HepG2 (cell line): ENCODE results near the gene TM4SF4. TPM values are rescaled to one million over a fixed set of nuclear protein-coding genes. Genes with fewer than 3 reads are reported as not detected.

Source experiments
- ATAC-seq: fragments of 200-7000 bp; cut with Tn5 transposase; 3 replicates; pipeline ENCODE4 v1.9.1; 2020; ENCODE audit warnings: mild to moderate bottlenecking, moderate library complexity
- BruUV-seq: library from RNA; stranded (reverse); fragments of 400-500 nt; replicated peaks from 2 replicates; lab custom pipeline; 2021; lab: Mats Ljungman, UMichigan
- CTCF ChIA-PET: fragments of 300-600 bp; formaldehyde crosslinking; extraction: SDS; loops from one replicate; lab custom pipeline; 2021; ENCODE audit warnings: low total read pairs, inconsistent platforms, low intra/inter-chr PET ratio; lab: Yijun Ruan, JAX
- POLR2A ChIA-PET: fragments of 350-600 bp; sonication (Branson Sonifier 250); formaldehyde crosslinking; loops from one replicate; lab custom pipeline; 2020; ENCODE audit warnings: antibody characterized with exemption, inconsistent platforms; lab: Yijun Ruan, JAX
- DNase-seq: peaks from one replicate; pipeline ENCODE4 v3.0.0-alpha.2; 2015; ENCODE audit warnings: low spot score
- FAIRE-seq: peaks from 3 replicates; lab custom pipeline; 2011; peaks lifted over from hg19 to GRCh38; lab: Jason Lieb, UNC
- H2AFZ ChIP-seq: one replicate; pipeline ENCODE4 v1.6.1; 2011; ENCODE audit warnings: low read length, inconsistent platforms
- H3K27ac ChIP-seq: fragments of 300-600 bp; 3 replicates; pipeline ENCODE4 v1.8.0; 2011; ENCODE audit warnings: mixed run types, mild to moderate bottlenecking, mixed read lengths, low read length, inconsistent platforms; ENCODE audit not compliant: insufficient read depth; ENCODE audit errors: extremely low read length
- H3K27me3 ChIP-seq, 2 experiments: fragments of 200-600 bp in 1 of 2; 2 replicates in 1 of 2; 3 replicates in 1 of 2; pipeline versions ENCODE4 v1.6.0 to v1.8.0; 2011; ENCODE audit warnings: low read length in 2 of 2, mild to moderate bottlenecking in 2 of 2, moderate library complexity in 2 of 2, inconsistent platforms in 1 of 2; ENCODE audit not compliant: insufficient read depth in 2 of 2, control insufficient read depth in 1 of 2
- H3K36me3 ChIP-seq, 2 experiments: fragments of 200-600 bp in 1 of 2; replicated peaks in 1 of 2; 2 replicates in 1 of 2; 3 replicates in 1 of 2; pipeline versions ENCODE4 v1.5.1 to v1.8.0; 2011; ENCODE audit warnings: low read length in 2 of 2, inconsistent platforms in 1 of 2; ENCODE audit not compliant: insufficient read depth in 2 of 2, control insufficient read depth in 1 of 2
- H3K4me1 ChIP-seq: 2 replicates; pipeline ENCODE4 v1.5.1; 2012; ENCODE audit warnings: low read length, inconsistent platforms; ENCODE audit not compliant: insufficient read depth
- H3K4me2 ChIP-seq: 2 replicates; pipeline ENCODE4 v1.6.0; 2011; ENCODE audit warnings: low read depth, low read length, inconsistent platforms
- H3K4me3 ChIP-seq, 3 experiments: fragments of 200-600 bp in 1 of 3; sonication (generic), shearing (Covaris generic) in 1 of 3; replicated peaks in 1 of 3; 2 replicates each; pipeline ENCODE4 v1.5.1; 2011 to 2016; ENCODE audit warnings: low read length in 3 of 3, inconsistent platforms in 2 of 3, low read depth in 2 of 3, mild to moderate bottlenecking in 2 of 3, control low read depth in 1 of 3, mixed read lengths in 1 of 3; ENCODE audit not compliant: insufficient read depth in 1 of 3
- H3K79me2 ChIP-seq: one replicate; pipeline ENCODE4 v1.6.1; 2011; ENCODE audit warnings: low read length, inconsistent platforms; ENCODE audit not compliant: insufficient read depth
- H3K9ac ChIP-seq: 2 replicates; pipeline ENCODE4 v1.6.0; 2011; ENCODE audit warnings: mild to moderate bottlenecking, low read depth, low read length, inconsistent platforms; ENCODE audit not compliant: insufficient read depth
- H3K9me3 ChIP-seq: 2 replicates; pipeline ENCODE4 v1.5.1; 2012; ENCODE audit warnings: mild to moderate bottlenecking, low read length
- H4K20me1 ChIP-seq: 2 replicates; pipeline ENCODE4 v1.6.0; 2011; ENCODE audit warnings: inconsistent platforms, mild to moderate bottlenecking, low read length, moderate library complexity; ENCODE audit not compliant: insufficient read depth
- ARID2 ChIP-seq: sonication (generic); formaldehyde crosslinking; IDR thresholded peaks from 2 replicates; pipeline ENCODE4 v1.8.1; 2022; ENCODE audit warnings: mild to moderate bottlenecking, missing genetic modification reagents, borderline replicate concordance
- ARID3A ChIP-seq: IDR thresholded peaks from 2 replicates; pipeline ENCODE4 v1.6.1; 2012; ENCODE audit warnings: low read depth, low read length, improper control_type of control experiment
- GATAD2A ChIP-seq: IDR thresholded peaks from 2 replicates; pipeline ENCODE4 v1.6.1; 2016
- NCOA2 ChIP-seq: sonication (generic); formaldehyde crosslinking; IDR thresholded peaks from 2 replicates; pipeline ENCODE4 v1.8.0; 2022; ENCODE audit warnings: inconsistent platforms
- SAFB2 ChIP-seq: sonication (generic); formaldehyde crosslinking; IDR thresholded peaks from 2 replicates; pipeline ENCODE4 v1.5.1; 2020; ENCODE audit warnings: missing genetic modification reagents, low read depth, mild to moderate bottlenecking, borderline replicate concordance
- SALL2 ChIP-seq: sonication (generic); formaldehyde crosslinking; IDR thresholded peaks from 2 replicates; pipeline ENCODE4 v1.8.1; 2023; ENCODE audit warnings: mild to moderate bottlenecking, missing genetic modification reagents, inconsistent platforms
- SETDB1 ChIP-seq: sonication (generic); formaldehyde crosslinking; IDR thresholded peaks from 2 replicates; pipeline ENCODE4 v1.5.1; 2020; ENCODE audit warnings: missing genetic modification reagents, mild to moderate bottlenecking, borderline replicate concordance
- ZBTB7B ChIP-seq: sonication (generic); formaldehyde crosslinking; IDR thresholded peaks from 2 replicates; pipeline ENCODE4 v1.4.0; 2020; ENCODE audit warnings: missing genetic modification reagents
- ZFP41 ChIP-seq: sonication (generic); formaldehyde crosslinking; IDR thresholded peaks from 2 replicates; pipeline ENCODE4 v1.4.0; 2020; ENCODE audit warnings: mild to moderate bottlenecking, missing genetic modification reagents, borderline replicate concordance
- ZMAT5 ChIP-seq: sonication (generic); formaldehyde crosslinking; IDR thresholded peaks from 2 replicates; pipeline ENCODE4 v1.5.0; 2020; ENCODE audit warnings: mild to moderate bottlenecking, low read depth, missing genetic modification reagents, borderline replicate concordance
- ZNF326 ChIP-seq: sonication (generic); formaldehyde crosslinking; IDR thresholded peaks from 2 replicates; pipeline ENCODE4 v1.4.0; 2020; ENCODE audit warnings: missing genetic modification reagents, borderline replicate concordance
- ZNF710 ChIP-seq: sonication (generic); formaldehyde crosslinking; IDR thresholded peaks from 2 replicates; pipeline ENCODE4 v1.5.0; 2020; ENCODE audit warnings: mild to moderate bottlenecking, missing genetic modification reagents, borderline replicate concordance
- ZSCAN20 ChIP-seq: sonication (generic); formaldehyde crosslinking; IDR thresholded peaks from 2 replicates; pipeline ENCODE4 v1.4.0; 2020; ENCODE audit warnings: missing genetic modification reagents, mild to moderate bottlenecking, borderline replicate concordance
- WGBS: methylation state at CpG from one replicate; pipeline ENCODE4 v1.1.6; 2017; ENCODE audit warnings: low lambda C conversion rate; 5-methylcytosine and 5-hydroxymethylcytosine counted together
- in situ Hi-C: cut with HindIII; loops from 2 replicates; pipeline ENCODE4 v1.10.0; 2017; ENCODE audit warnings: low pct_unique_long_range_greater_than_20kb; ENCODE audit not compliant: extremely low pct_ligation_motif_present
- intact Hi-C: fragments of 100-400 bp; cut with micrococcal nuclease; formaldehyde crosslinking; loops from one replicate; pipeline ENCODE4 v1.10.0; 2022; ENCODE audit not compliant: unreplicated experiment
- polyA plus RNA-seq, 8 experiments: library from polyadenylated mRNA; depleted of rRNA in 3 of 8; stranded (reverse) in 7 of 8; unstranded in 1 of 8; fragments of >200 nt; fragmentation: Illumina TruSeq in 4 of 8; extraction: Trizol in 4 of 8; gene quantifications; 2 replicates each; pipeline versions ENCODE4 v1.2.1 to v1.2.3, GENCODE V29; 2011 to 2016; ENCODE audit warnings: low read depth in 4 of 8, missing spikeins in 1 of 8, mixed read lengths in 1 of 8; ENCODE audit not compliant: insufficient read depth in 1 of 8
- total RNA-seq, 5 experiments: library from RNA; depleted of rRNA; stranded (reverse); fragments of >200 nt; fragmentation: Illumina TruSeq; extraction: Trizol; gene quantifications; 2 replicates each; pipeline ENCODE4 v1.2.3, GENCODE V29; 2016; ENCODE audit warnings: low read depth in 1 of 5
- TF ChIP-seq, protein P1 (sequence below): sonication (generic); formaldehyde crosslinking; IDR thresholded peaks from 2 replicates; pipeline ENCODE4 v1.4.0; 2020; ENCODE audit warnings: missing genetic modification reagents, borderline replicate concordance

TM4SF4 gene
- total and polyA plus RNA-seq, 2 of the 13 experiments (the other 11 are each of a cell fraction or from before 2014, with no cell fraction given), result 0.63 to 0.95 TPM

DNA sequence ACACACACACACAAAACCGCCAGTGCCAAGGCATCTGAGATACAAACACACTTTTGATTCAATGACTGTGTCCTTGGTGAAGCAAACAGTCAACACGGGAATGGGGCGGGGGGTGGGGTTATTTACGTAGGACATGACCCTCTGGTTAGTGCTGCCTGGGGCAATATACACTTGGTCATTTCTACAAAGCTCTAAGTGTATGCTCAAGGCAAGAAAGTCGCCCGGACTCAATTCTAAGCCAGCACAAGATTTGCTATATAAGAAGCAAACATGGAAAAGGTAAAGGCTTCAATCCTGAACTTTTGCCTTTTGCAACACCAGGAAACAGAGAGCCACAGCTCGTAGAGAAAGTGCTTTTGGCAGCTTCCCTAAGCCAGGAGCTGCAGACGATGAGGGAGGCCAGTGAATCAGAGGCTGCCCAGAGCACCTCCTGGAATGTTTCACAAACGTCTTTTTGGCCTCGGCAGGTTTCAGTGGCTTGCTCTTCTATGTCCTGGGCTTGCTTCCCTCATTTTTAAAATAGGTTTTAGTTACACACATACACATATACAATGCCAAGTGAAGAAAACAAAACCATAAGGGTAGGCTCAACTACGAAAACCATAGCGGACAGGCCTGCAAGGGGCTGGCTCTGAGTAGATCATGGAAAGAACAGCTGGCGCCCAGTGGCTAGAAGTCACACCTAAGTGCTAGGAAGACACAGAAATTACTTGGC is 73.6 kb downstream of the TM4SF4 start (continued):
- TF ChIP-seq, protein P1, sequence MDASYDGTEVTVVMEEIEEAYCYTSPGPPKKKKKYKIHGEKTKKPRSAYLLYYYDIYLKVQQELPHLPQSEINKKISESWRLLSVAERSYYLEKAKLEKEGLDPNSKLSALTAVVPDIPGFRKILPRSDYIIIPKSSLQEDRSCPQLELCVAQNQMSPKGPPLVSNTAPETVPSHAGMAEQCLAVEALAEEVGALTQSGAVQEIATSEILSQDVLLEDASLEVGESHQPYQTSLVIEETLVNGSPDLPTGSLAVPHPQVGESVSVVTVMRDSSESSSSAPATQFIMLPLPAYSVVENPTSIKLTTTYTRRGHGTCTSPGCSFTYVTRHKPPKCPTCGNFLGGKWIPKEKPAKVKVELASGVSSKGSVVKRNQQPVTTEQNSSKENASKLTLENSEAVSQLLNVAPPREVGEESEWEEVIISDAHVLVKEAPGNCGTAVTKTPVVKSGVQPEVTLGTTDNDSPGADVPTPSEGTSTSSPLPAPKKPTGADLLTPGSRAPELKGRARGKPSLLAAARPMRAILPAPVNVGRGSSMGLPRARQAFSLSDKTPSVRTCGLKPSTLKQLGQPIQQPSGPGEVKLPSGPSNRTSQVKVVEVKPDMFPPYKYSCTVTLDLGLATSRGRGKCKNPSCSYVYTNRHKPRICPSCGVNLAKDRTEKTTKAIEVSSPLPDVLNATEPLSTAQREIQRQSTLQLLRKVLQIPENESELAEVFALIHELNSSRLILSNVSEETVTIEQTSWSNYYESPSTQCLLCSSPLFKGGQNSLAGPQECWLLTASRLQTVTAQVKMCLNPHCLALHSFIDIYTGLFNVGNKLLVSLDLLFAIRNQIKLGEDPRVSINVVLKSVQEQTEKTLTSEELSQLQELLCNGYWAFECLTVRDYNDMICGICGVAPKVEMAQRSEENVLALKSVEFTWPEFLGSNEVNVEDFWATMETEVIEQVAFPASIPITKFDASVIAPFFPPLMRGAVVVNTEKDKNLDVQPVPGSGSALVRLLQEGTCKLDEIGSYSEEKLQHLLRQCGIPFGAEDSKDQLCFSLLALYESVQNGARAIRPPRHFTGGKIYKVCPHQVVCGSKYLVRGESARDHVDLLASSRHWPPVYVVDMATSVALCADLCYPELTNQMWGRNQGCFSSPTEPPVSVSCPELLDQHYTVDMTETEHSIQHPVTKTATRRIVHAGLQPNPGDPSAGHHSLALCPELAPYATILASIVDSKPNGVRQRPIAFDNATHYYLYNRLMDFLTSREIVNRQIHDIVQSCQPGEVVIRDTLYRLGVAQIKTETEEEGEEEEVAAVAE, result 0 out of 2 replicates have a peak, but pooled peaks have one; percentile 22
- TF ChIP-seq ZSCAN20 (no peak), GATAD2A (CRISPR knock-in tag) (peak; percentile 46), NCOA2 (CRISPR knock-in tag) (0 out of 2 replicates have a peak, but pooled peaks have one; percentile 28), ARID3A (peak; percentile 62; the same call in 1 of the 2 replicates)

GRCh38 chr3:149548669-149549065 is 74.2 kb downstream of the TM4SF4 start:
- peaks cover 56% of the 10 kb centered on the region for H3K4me1 ChIP-seq
- no TSS peak for BruUV-seq
- H3K9me3 ChIP-seq, result no peaks in the 10 kb centered on the region
- peaks cover 32% of the 10 kb centered on the region; the same call in 1 of the 2 replicates for H4K20me1 ChIP-seq
- H3K36me3 ChIP-seq, result peaks cover 9 to 39% of the 10 kb centered on the region in 2 experiments
- peak overlapping the region; percentile 67 for H3K27ac ChIP-seq
- in situ Hi-C loops, result no loop called here
- H3K79me2 ChIP-seq, result peaks cover 40% of the 10 kb centered on the region
- DNase-seq, result no peak
- no peak overlapping the region for H2AFZ ChIP-seq
- POLR2A ChIA-PET, result no interaction called here
- WGBS, result 94% methylated on average over 4 of the region's 4 CpGs
- no peak for FAIRE-seq
- CTCF ChIA-PET, result no interaction called here
- intact Hi-C loops, result no loop called here
- H3K27me3 ChIP-seq, result no peaks in the 10 kb centered on the region
- 0 out of 2 replicates have a peak overlapping the region, but pooled peaks have one; percentile 42 for H3K4me2 ChIP-seq
- ATAC-seq, result no peak
- no peak overlapping the region for H3K9ac ChIP-seq
- no peak overlapping the region for H3K4me3 ChIP-seq
- TF ChIP-seq ZBTB7B (CRISPR knock-in tag), result no peak
- no peak for TF ChIP-seq ARID2 (CRISPR knock-in tag)
- TF ChIP-seq ZMAT5 (CRISPR knock-in tag), result no peak
- TF ChIP-seq ZNF326 (CRISPR knock-in tag), result no peak
- no peak for TF ChIP-seq SAFB2 (CRISPR knock-in tag)
- TF ChIP-seq ZNF710, result no peak
- TF ChIP-seq ZFP41 (CRISPR knock-in tag), result no peak
- TF ChIP-seq SETDB1, result no peak
- TF ChIP-seq SALL2, result no peak
